Measurements from ENCODE around the gene CCL23. TPM values are rescaled to one million over a fixed set of nuclear protein-coding genes. Genes with fewer than 3 reads are reported as not detected.

Gene CCL23
- total and polyA plus RNA-seq, 2 donors (not counting 1 experiment from before 2014, with no cell fraction given) = not detected

DNA sequence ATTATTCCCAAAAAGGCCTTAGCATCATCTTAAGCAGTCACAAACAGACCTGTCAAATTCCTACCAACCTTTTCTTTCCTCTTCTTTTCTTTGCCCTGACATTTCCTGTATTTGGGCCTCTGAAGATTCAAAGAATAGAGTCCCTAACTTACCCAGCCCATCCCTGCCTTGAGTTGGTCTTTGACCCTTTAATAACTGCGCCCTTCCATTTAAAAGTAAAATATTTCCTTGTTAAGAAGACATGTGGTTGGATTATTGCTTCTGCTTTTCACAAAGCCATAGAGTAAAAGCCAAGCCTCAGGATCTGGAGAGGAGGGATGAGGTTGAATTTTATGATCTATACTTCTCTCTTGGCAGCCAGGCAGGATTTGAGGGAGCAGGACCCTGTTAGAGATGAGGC lies 13.2 kb upstream of the CCL23 start:
- no peak for DNase-seq (ENCODE audit: low read depth in 2 of 2)
- Histone ChIP-seq H3K79me2 (ENCODE audit: control insufficient read depth, insufficient read depth, low read length) (no peaks in the 10 kb centered on the region), H3K27ac (ENCODE audit: insufficient read depth, low read length) (no peak overlapping the region), H3K36me3 (ENCODE audit: control insufficient read depth, insufficient read depth, low read length) (no peaks in the 10 kb centered on the region), H2AFZ (ENCODE audit: low read length) (no peak overlapping the region), H3K27me3 (ENCODE audit: control insufficient read depth, insufficient read depth, low read length) (no peaks in the 10 kb centered on the region), H3K4me1 (ENCODE audit: control insufficient read depth, extremely low read depth, insufficient read depth, low read length) (no peaks in the 10 kb centered on the region), H3K9me3 (ENCODE audit: control insufficient read depth, insufficient read depth, low read depth, low read length) (no peaks in the 10 kb centered on the region), H3K4me3 (replicated peaks in 1 of 4; ENCODE audit: control extremely low read depth in 1 of 4, insufficient read depth in 1 of 4, low read depth in 3 of 4, low read length in 4 of 4) (no peak overlapping the region), H4K20me1 (ENCODE audit: control insufficient read depth, extremely low read depth, insufficient read depth, low read length) (no peaks in the 10 kb centered on the region), H3K9ac (ENCODE audit: insufficient read depth, low read length) (no peak overlapping the region), H3K4me2 (ENCODE audit: extremely low read depth, insufficient read depth, low read length) (no peak overlapping the region)
- no peak for TF ChIP-seq EZH2 (IDR thresholded peaks at IDR 0.05; ENCODE audit: low read length, missing control alignments)
- TF ChIP-seq, protein P1, sequence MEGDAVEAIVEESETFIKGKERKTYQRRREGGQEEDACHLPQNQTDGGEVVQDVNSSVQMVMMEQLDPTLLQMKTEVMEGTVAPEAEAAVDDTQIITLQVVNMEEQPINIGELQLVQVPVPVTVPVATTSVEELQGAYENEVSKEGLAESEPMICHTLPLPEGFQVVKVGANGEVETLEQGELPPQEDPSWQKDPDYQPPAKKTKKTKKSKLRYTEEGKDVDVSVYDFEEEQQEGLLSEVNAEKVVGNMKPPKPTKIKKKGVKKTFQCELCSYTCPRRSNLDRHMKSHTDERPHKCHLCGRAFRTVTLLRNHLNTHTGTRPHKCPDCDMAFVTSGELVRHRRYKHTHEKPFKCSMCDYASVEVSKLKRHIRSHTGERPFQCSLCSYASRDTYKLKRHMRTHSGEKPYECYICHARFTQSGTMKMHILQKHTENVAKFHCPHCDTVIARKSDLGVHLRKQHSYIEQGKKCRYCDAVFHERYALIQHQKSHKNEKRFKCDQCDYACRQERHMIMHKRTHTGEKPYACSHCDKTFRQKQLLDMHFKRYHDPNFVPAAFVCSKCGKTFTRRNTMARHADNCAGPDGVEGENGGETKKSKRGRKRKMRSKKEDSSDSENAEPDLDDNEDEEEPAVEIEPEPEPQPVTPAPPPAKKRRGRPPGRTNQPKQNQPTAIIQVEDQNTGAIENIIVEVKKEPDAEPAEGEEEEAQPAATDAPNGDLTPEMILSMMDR (conservative IDR thresholded peaks at IDR 0.05 in 1 of 2, IDR thresholded peaks at IDR 0.05 in 1 of 2; ENCODE audit: low read depth in 1 of 2, low read length in 2 of 2) = no peak

DNA sequence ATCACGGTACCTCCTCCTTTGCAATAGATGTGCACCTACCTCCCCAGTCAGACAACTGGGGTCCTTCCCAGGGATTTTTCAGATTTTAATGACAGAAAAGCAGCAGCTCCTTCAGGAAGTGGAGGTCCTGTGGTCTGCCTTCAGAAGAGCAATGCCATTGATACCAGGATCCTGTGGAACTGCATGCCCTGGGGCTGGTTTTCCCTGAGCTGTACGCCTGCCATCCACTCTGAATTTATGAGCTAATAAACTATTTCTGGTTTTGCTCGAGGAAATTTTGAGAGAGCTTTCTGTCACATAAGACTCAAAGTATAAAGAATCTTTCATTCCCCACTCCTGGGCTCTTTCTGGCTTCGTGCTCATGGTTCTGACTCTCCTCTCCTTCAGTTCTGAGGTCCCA lies 10.0 kb upstream of the CCL23 start:
- H4K20me1 ChIP-seq (ENCODE audit: control insufficient read depth, extremely low read depth, insufficient read depth, low read length) = no peaks in the 10 kb centered on the region
- H3K27me3 ChIP-seq (ENCODE audit: control insufficient read depth, insufficient read depth, low read length) = peaks cover 2% of the 10 kb centered on the region
- no peak overlapping the region for H2AFZ ChIP-seq (ENCODE audit: low read length)
- no peaks in the 10 kb centered on the region for H3K4me1 ChIP-seq (ENCODE audit: control insufficient read depth, extremely low read depth, insufficient read depth, low read length)
- no peak overlapping the region for H3K4me2 ChIP-seq (ENCODE audit: extremely low read depth, insufficient read depth, low read length)
- H3K27ac ChIP-seq (ENCODE audit: insufficient read depth, low read length) = no peak overlapping the region
- TF ChIP-seq, protein P1 (conservative IDR thresholded peaks at IDR 0.05 in 1 of 2, IDR thresholded peaks at IDR 0.05 in 1 of 2; ENCODE audit: low read depth in 1 of 2, low read length in 2 of 2) = no peak
- no peak overlapping the region for H3K9ac ChIP-seq (ENCODE audit: insufficient read depth, low read length)
- H3K79me2 ChIP-seq (ENCODE audit: control insufficient read depth, insufficient read depth, low read length) = no peaks in the 10 kb centered on the region
- no peaks in the 10 kb centered on the region for H3K36me3 ChIP-seq (ENCODE audit: control insufficient read depth, insufficient read depth, low read length)
- DNase-seq (ENCODE audit: low read depth in 2 of 2) = no peak
- no peaks in the 10 kb centered on the region for H3K9me3 ChIP-seq (ENCODE audit: control insufficient read depth, insufficient read depth, low read depth, low read length)
- no peak overlapping the region for H3K4me3 ChIP-seq (replicated peaks in 1 of 4; ENCODE audit: control extremely low read depth in 1 of 4, insufficient read depth in 1 of 4, low read depth in 3 of 4, low read length in 4 of 4)

DNA sequence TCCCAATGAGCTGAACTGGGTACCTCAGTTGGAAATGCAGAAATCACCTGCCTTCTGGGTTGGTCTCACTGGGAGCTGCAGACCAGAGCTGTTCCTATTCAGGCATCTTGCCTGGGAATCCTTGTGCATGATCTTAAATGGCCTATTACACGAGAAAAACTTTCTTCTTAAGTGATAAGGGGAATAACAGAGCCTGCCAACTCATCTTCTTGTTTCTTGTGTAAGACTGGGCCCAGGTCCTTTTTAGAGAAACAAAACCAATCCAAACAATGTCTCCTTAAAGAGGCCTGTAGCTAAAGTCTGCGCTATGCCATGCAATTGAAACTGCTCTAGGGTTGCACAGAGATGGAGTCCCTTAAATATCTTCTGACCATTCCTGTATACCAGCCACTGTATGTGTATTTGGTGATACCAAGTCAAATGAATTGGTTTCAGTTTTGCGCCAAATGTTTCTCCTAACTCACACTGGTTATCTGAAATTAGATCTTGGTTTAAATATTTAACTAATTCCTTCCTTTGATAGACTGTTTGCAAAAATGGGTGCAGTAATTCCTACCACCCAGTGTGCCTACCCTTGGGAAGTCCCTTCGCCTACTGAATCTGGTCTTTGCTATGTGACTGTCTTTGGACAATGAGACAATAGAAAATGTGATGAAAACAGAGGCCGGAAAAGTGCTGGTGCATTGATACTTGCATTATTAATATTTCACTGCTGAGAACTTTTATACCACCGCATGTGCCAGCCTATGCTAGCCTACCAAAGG lies 6.5 kb upstream of the CCL23 start:
- TF ChIP-seq, protein P1 (conservative IDR thresholded peaks at IDR 0.05 in 1 of 2, IDR thresholded peaks at IDR 0.05 in 1 of 2; ENCODE audit: low read depth in 1 of 2, low read length in 2 of 2) = no peak
- TF ChIP-seq EZH2 (IDR thresholded peaks at IDR 0.05; ENCODE audit: low read length, missing control alignments) = no peak
- no peaks in the 10 kb centered on the region for H3K79me2 ChIP-seq (ENCODE audit: control insufficient read depth, insufficient read depth, low read length)
- no peak overlapping the region for H3K4me3 ChIP-seq (replicated peaks in 1 of 4; ENCODE audit: control extremely low read depth in 1 of 4, insufficient read depth in 1 of 4, low read depth in 3 of 4, low read length in 4 of 4)
- H3K36me3 ChIP-seq (ENCODE audit: control insufficient read depth, insufficient read depth, low read length) = no peaks in the 10 kb centered on the region
- no peak overlapping the region for H3K4me2 ChIP-seq (ENCODE audit: extremely low read depth, insufficient read depth, low read length)
- H2AFZ ChIP-seq (ENCODE audit: low read length) = no peak overlapping the region
- no peaks in the 10 kb centered on the region for H3K9me3 ChIP-seq (ENCODE audit: control insufficient read depth, insufficient read depth, low read depth, low read length)
- H3K9ac ChIP-seq (ENCODE audit: insufficient read depth, low read length) = no peak overlapping the region
- no peak for DNase-seq (ENCODE audit: low read depth in 2 of 2)
- no peaks in the 10 kb centered on the region for H3K4me1 ChIP-seq (ENCODE audit: control insufficient read depth, extremely low read depth, insufficient read depth, low read length)
- H3K27ac ChIP-seq (ENCODE audit: insufficient read depth, low read length) = no peak overlapping the region
- no peaks in the 10 kb centered on the region for H4K20me1 ChIP-seq (ENCODE audit: control insufficient read depth, extremely low read depth, insufficient read depth, low read length)
- peaks cover 2% of the 10 kb centered on the region for H3K27me3 ChIP-seq (ENCODE audit: control insufficient read depth, insufficient read depth, low read length)

All from fibroblast of lung (primary cell).